MM.1S (cell line): Measurements from ENCODE around the gene CEP170B.

ENCODE experiments used
- EZH2 ChIP-seq: fragments of 300-600 bp; sonication (generic); optimal IDR thresholded peaks from 2 replicates; pipeline ENCODE3; 2017; ENCODE audit warnings: low read depth, mild to moderate bottlenecking, antibody characterized with exemption, low read length, mixed read lengths
- TF ChIP-seq, protein P1 (sequence below): fragments of 300-600 bp; sonication (generic); IDR thresholded peaks from 2 replicates; pipeline ENCODE4 v1.5.1; 2016; ENCODE audit warnings: antibody characterized with exemption, low read length, mixed read lengths

DNA sequence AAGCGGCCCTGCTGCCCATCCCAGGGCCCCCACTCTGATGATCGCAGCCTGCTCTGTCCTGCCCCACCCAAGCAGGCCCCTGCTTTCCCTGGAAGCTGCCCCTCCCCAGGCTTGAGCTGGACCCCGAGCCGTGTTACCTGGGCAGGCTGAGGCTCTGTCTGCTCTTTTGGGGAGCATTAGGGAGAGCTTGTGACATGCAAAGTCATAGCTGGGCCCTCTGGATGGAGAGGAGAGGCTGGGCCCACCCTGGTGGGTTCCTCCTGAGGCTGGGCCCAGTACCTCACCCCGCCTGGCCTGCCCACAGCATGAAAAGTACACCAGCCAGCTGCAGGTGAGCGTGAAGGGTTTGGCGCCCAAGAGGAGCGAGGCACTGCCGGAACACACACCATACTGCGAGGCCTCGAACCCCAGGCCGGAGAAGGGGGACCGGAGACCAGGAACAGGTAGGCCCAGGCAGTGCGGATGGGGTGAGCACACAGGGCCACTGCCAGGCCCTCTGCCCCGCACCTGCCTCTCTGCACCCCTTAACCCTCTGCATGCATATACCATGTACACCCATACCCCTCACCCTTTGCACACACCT is 15.0 kb downstream of the CEP170B start:
- TF ChIP-seq, protein P1, sequence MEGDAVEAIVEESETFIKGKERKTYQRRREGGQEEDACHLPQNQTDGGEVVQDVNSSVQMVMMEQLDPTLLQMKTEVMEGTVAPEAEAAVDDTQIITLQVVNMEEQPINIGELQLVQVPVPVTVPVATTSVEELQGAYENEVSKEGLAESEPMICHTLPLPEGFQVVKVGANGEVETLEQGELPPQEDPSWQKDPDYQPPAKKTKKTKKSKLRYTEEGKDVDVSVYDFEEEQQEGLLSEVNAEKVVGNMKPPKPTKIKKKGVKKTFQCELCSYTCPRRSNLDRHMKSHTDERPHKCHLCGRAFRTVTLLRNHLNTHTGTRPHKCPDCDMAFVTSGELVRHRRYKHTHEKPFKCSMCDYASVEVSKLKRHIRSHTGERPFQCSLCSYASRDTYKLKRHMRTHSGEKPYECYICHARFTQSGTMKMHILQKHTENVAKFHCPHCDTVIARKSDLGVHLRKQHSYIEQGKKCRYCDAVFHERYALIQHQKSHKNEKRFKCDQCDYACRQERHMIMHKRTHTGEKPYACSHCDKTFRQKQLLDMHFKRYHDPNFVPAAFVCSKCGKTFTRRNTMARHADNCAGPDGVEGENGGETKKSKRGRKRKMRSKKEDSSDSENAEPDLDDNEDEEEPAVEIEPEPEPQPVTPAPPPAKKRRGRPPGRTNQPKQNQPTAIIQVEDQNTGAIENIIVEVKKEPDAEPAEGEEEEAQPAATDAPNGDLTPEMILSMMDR = no peak
- TF ChIP-seq EZH2 = no peak
